Epithelial cell of prostate (primary cell): ENCODE measurements around the gene CCRL2.

Experiments used
- DNase-seq: peaks from one replicate; pipeline ENCODE4 v3.0.0-alpha.2; 2011; ENCODE audit warnings: low read depth, low spot score
- H3K27ac ChIP-seq: fragments of 450-650 bp; 2 replicates; pipeline ENCODE4 v1.5.1; 2017; ENCODE audit warnings: mild to moderate bottlenecking

CCRL2 gene

DNA sequence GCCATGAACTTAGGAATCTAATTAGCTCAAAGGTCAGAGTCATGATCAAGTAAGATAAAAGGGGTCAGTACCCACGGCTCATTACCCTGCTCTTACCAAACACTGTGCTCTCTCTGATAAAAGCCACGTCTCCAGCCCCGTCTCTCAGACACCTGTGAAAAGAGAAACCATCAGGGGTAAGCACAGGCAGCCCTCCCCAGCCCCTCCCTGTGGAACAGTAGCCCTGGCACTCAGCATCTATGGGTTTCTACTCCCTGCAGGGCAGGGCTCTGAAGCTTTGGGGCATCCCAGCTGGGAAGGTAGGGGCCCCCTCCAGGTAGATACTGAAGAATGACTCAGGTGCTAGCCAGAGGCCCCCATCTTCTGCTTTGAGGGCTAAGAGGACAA, 47.1 kb downstream of the CCRL2 start:
- H3K27ac ChIP-seq: no peak overlapping the region
- DNase-seq: no peak

DNA sequence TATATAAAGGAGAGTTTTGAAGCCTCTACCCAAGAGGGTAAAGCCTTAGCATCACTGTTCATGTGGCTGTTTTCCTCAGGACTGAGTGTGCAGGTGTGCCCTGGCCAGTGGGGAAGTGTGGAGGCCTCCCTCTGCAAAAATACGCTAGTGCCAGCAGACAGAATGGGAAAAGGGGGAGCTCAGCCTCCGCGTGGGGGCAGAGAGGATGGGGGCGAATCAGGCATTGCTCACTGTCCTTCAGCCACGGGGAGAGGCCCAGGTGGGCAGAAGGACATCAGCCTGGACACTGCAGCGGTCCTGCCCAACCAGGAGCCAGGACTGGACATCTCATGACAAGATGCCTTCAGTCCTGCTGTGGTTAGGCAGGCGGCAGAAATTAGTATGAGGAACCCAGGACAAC, 47.5 kb downstream of the CCRL2 start:
- H3K27ac ChIP-seq: no peak overlapping the region
- DNase-seq: no peak

DNA sequence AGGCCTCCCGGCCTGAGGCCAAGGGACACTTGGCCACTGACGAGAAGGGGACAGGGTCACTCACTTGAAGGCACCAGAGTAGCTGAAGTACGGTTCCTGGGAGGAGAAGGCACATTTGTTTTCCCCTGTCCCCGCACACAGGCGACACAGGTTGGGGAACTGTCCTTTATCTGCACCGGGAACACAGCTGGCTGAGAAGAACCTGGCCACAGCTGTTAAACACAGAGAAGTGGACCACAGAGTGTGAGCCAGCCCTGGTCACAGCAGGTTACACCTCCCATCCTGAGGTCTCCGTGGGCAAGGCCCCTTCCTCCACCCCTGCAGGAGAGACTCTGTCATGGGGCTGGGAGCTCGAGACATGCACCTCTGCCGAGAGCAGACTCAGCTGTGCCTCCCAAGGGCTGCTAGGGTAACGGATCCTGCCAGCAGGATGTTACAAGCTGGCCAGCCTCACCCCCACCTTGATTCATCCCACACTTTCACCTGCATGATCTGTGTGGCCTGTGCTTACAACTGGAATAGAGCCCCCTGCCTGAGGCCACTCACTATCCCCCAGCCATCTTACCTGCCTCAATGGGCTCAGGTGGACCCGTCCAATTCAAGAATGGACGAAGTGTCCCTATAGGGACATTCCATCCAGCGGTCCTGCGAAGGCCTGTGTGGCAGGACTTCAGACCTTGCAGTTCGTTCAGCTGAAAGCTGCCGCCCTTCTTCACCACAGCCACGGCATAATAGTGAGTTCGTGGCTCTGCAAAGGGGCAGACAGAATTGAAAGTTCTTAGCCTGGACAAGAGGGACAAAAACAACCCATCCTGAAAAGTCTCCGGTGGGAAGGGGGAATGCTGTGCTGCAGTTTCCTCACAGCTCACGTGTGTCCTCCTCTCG, 48.4 kb downstream of the CCRL2 start:
- DNase-seq: no peak
- no peak overlapping the region for H3K27ac ChIP-seq

DNA sequence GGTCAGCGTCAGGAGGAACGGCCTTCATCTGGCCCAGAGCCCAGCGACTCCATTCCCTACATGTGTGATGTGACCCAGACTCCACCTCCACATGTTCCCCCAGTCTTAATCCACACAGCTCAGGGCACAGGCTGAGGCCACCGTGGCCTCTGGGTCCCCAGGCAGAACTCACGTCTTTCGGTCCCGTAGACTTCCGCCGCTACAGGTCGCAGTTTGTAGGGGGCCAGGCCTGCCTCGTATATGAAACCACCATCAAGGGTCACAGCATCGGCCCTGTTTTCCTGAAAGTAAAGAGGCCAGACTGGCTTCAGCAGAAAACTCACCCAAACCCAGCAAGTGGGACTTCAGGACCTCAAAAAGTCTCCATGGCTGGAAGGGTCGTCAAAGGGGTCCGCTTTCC, 49.1 kb downstream of the CCRL2 start:
- H3K27ac ChIP-seq: no peak overlapping the region
- no peak for DNase-seq
